K562 (cell line): Measurements from ENCODE around the gene WDR54.

Source experiments
- CTBP1 ChIP-seq: fragments of 450-650 bp; IDR thresholded peaks from 2 replicates; pipeline ENCODE4 v1.6.1; 2016; ENCODE audit warnings: borderline replicate concordance
- CTCF ChIP-seq, 3 experiments: IDR thresholded peaks in 2 of 3; conservative IDR thresholded peaks in 1 of 3; 2 replicates each; pipeline ENCODE4 v1.5.1; 2011 to 2012; ENCODE audit warnings: low read length in 3 of 3, mild to moderate bottlenecking in 3 of 3, control low read depth in 2 of 3, improper control_type of control experiment in 1 of 3, inconsistent platforms in 1 of 3, low read depth in 1 of 3, mixed read lengths in 1 of 3, moderate library complexity in 1 of 3; ENCODE audit not compliant: insufficient read depth in 2 of 3
- NFYB ChIP-seq: IDR thresholded peaks from 2 replicates; pipeline ENCODE4 v1.6.1; 2011; ENCODE audit warnings: mild to moderate bottlenecking, moderate library complexity; ENCODE audit not compliant: insufficient read length; ENCODE audit errors: extremely low read depth
- RCOR1 ChIP-seq, 2 experiments: IDR thresholded peaks; 2 replicates each; pipeline ENCODE4 v1.6.1; 2012; ENCODE audit warnings: low read depth in 2 of 2, low read length in 2 of 2, borderline replicate concordance in 1 of 2, improper control_type of control experiment in 1 of 2
- RFX7 ChIP-seq: fragments of 250-450 bp; sonication (Bioruptor Pico); IDR thresholded peaks from 2 replicates; pipeline ENCODE4 v1.5.1; 2021; ENCODE audit warnings: mild to moderate bottlenecking
- SMAD1 ChIP-seq: fragments of 150-350 bp; IDR thresholded peaks from 2 replicates; pipeline ENCODE4 v1.6.1; 2014; ENCODE audit warnings: low read length, low read depth; ENCODE audit not compliant: partially characterized antibody
- SRSF1 ChIP-seq: fragments of 200-400 bp; formaldehyde crosslinking; IDR thresholded peaks from 2 replicates; pipeline ENCODE4 v1.6.1; 2017; ENCODE audit warnings: mild to moderate bottlenecking, low read depth, low read length, moderate library complexity
- ZNF217 ChIP-seq: sonication (generic); formaldehyde crosslinking; IDR thresholded peaks from 2 replicates; pipeline ENCODE4 v1.8.0; 2022; ENCODE audit warnings: mild to moderate bottlenecking, missing genetic modification reagents
- TF ChIP-seq, protein P1 (sequence below): fragments of 250-450 bp; sonication (Bioruptor Pico); IDR thresholded peaks from 2 replicates; pipeline ENCODE4 v1.5.0; 2021

- TF ChIP-seq RCOR1 (IDR thresholded peaks at IDR 0.05; ENCODE audit: borderline replicate concordance in 1 of 2, low read depth in 2 of 2, low read length in 2 of 2) (peak in 1 of 2 experiments; percentile 43; a peak in 1 of 4 replicates), RFX7 (CRISPR knock-in tag) (no peak), NFYB (no peak), ZNF217 (no peak), CTBP1 (no peak), SRSF1 (no peak), SMAD1 (no peak), CTCF (IDR thresholded peaks at IDR 0.05 in 2 of 3, conservative IDR thresholded peaks at IDR 0.05 in 1 of 3; ENCODE audit: insufficient read depth in 2 of 3, low read depth in 1 of 3, low read length in 3 of 3) (no peak)
- TF ChIP-seq, protein P1, sequence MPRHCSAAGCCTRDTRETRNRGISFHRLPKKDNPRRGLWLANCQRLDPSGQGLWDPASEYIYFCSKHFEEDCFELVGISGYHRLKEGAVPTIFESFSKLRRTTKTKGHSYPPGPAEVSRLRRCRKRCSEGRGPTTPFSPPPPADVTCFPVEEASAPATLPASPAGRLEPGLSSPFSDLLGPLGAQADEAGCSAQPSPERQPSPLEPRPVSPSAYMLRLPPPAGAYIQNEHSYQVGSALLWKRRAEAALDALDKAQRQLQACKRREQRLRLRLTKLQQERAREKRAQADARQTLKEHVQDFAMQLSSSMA (CRISPR knock-in tag), result no peak
Measured at GRCh38 chr2:74413001-74413698, 8.4 kb upstream of the WDR54 start.
